K562 (cell line): ENCODE results near the gene PREX1. TPM values are rescaled to one million over a fixed set of nuclear protein-coding genes. Genes with fewer than 3 reads are reported as not detected.

ENCODE experiments used
- ATAC-seq: fragments of 200-7000 bp; cut with Tn5 transposase; 3 replicates; pipeline ENCODE4 v1.9.1; 2020; ENCODE audit warnings: moderate library complexity
- BruUV-seq: library from RNA; stranded (reverse); fragments of 400-500 nt; replicated peaks from 2 replicates; lab custom pipeline; 2021; lab: Mats Ljungman, UMichigan
- CTCF ChIA-PET: fragments of 300-600 bp; formaldehyde crosslinking; extraction: SDS; loops from one replicate; lab custom pipeline; 2021; ENCODE audit warnings: low intra/inter-chr PET ratio; lab: Yijun Ruan, JAX
- POLR2A ChIA-PET: fragments of 300-600, 350-650 bp; sonication (Branson Sonifier 250); formaldehyde crosslinking; extraction: SDS; loops from one replicate; lab custom pipeline; 2021; ENCODE audit warnings: antibody characterized with exemption, inconsistent platforms; lab: Yijun Ruan, JAX
- DNase-seq, 4 experiments: peaks; one replicate each; pipeline versions ENCODE4 v3.0.0 to v3.0.0-alpha.2; 2011 to 2018; ENCODE audit warnings: low spot score in 3 of 4, mixed read lengths in 3 of 4; ENCODE audit errors: extremely low read depth in 1 of 4
- FAIRE-seq: peaks from 2 replicates; lab custom pipeline; 2011; peaks lifted over from hg19 to GRCh38; lab: Jason Lieb, UNC
- H2AFZ ChIP-seq: 2 replicates; pipeline ENCODE4 v1.6.0; 2011; ENCODE audit warnings: low read depth, low read length, control low read depth, inconsistent platforms
- H3K27ac ChIP-seq: fragments of 200-600 bp; 3 replicates; pipeline ENCODE4 v1.8.0; 2011; ENCODE audit warnings: low read depth, mild to moderate bottlenecking, control low read depth, inconsistent platforms, low read length, moderate library complexity, mixed read lengths; ENCODE audit errors: extremely low read depth
- H3K27me3 ChIP-seq, 2 experiments: fragments of 300-600 bp in 1 of 2; 2 replicates in 1 of 2; 3 replicates in 1 of 2; pipeline versions ENCODE4 v1.6.0 to v1.8.0; 2011; ENCODE audit warnings: inconsistent platforms in 2 of 2, low read length in 2 of 2, mild to moderate bottlenecking in 1 of 2, mixed read lengths in 1 of 2, moderate library complexity in 1 of 2; ENCODE audit not compliant: control insufficient read depth in 2 of 2, insufficient read depth in 2 of 2
- H3K36me3 ChIP-seq: fragments of 300-600 bp; 3 replicates; pipeline ENCODE4 v1.8.0; 2011; ENCODE audit warnings: mild to moderate bottlenecking, low read length, inconsistent platforms; ENCODE audit not compliant: control insufficient read depth, insufficient read depth
- H3K4me1 ChIP-seq, 2 experiments: fragments of 200-600 bp in 1 of 2; replicated peaks in 1 of 2; 2 replicates in 1 of 2; 3 replicates in 1 of 2; pipeline versions ENCODE4 v1.5.1 to v1.8.0; 2011; ENCODE audit warnings: inconsistent platforms in 2 of 2, low read length in 2 of 2, mild to moderate bottlenecking in 1 of 2, mixed read lengths in 1 of 2, moderate library complexity in 1 of 2; ENCODE audit not compliant: control insufficient read depth in 2 of 2, insufficient read depth in 2 of 2
- H3K4me2 ChIP-seq: 2 replicates; pipeline ENCODE4 v1.6.1; 2011; ENCODE audit warnings: low read length, control low read depth, inconsistent platforms, mixed read lengths; ENCODE audit not compliant: insufficient read depth
- H3K4me3 ChIP-seq: fragments of 200-600 bp; sonication (generic), shearing (Covaris generic); 2 replicates; pipeline ENCODE4 v1.5.1; 2016; ENCODE audit warnings: control low read depth, inconsistent platforms
- H3K79me2 ChIP-seq: fragments of 200-600 bp; 3 replicates; pipeline ENCODE4 v1.8.0; 2011; ENCODE audit warnings: low read length, inconsistent platforms; ENCODE audit not compliant: control insufficient read depth, insufficient read depth
- H3K9ac ChIP-seq, 2 experiments: 2 replicates each; pipeline versions ENCODE4 v1.6.0 to v1.6.1; 2011; ENCODE audit warnings: low read depth in 2 of 2, low read length in 2 of 2, control low read depth in 1 of 2, inconsistent platforms in 1 of 2, mild to moderate bottlenecking in 1 of 2, mixed read lengths in 1 of 2; ENCODE audit not compliant: insufficient read depth in 1 of 2
- H3K9me1 ChIP-seq: one replicate; pipeline ENCODE4 v1.6.0; 2011; ENCODE audit warnings: inconsistent platforms, mild to moderate bottlenecking, low read length, moderate library complexity; ENCODE audit not compliant: control insufficient read depth, insufficient read depth
- H3K9me3 ChIP-seq: replicated peaks from 2 replicates; pipeline ENCODE4 v1.5.1; 2011; ENCODE audit warnings: low read depth, low read length, inconsistent platforms; ENCODE audit not compliant: control insufficient read depth, insufficient read depth
- H4K20me1 ChIP-seq: replicated peaks from 2 replicates; pipeline ENCODE4 v1.6.1; 2011; ENCODE audit warnings: low read length, inconsistent platforms, mixed read lengths; ENCODE audit not compliant: control insufficient read depth, insufficient read depth
- CHD2 ChIP-seq: IDR thresholded peaks from 2 replicates; pipeline ENCODE4 v1.6.1; 2011; ENCODE audit warnings: low read depth, low read length
- EWSR1 ChIP-seq: fragments of 450-650 bp; IDR thresholded peaks from 2 replicates; pipeline ENCODE4 v1.6.1; 2018; ENCODE audit warnings: borderline replicate concordance, mild to moderate bottlenecking, low read depth, moderate library complexity; ENCODE audit not compliant: partially characterized antibody
- FOS ChIP-seq: IDR thresholded peaks from 3 replicates; pipeline ENCODE4 v1.6.1; 2011; ENCODE audit not compliant: insufficient read length; ENCODE audit errors: extremely low read depth
- MEF2D ChIP-seq: conservative IDR thresholded peaks from 2 replicates; pipeline ENCODE4 v1.6.1; 2016; ENCODE audit warnings: low read depth, missing genetic modification characterization, missing compliant biosample characterization
- NELFE ChIP-seq: IDR thresholded peaks from 2 replicates; pipeline ENCODE4 v1.6.1; 2011; ENCODE audit warnings: mild to moderate bottlenecking; ENCODE audit not compliant: insufficient read depth, insufficient read length
- NR3C1 ChIP-seq: sonication (generic); formaldehyde crosslinking; IDR thresholded peaks from 2 replicates; pipeline ENCODE4 v1.8.1; 2022; ENCODE audit warnings: missing genetic modification reagents
- PHB2 ChIP-seq: fragments of 450-650 bp; IDR thresholded peaks from 2 replicates; pipeline ENCODE4 v1.6.1; 2017; ENCODE audit warnings: low read depth
- PTRF ChIP-seq: fragments of 450-650 bp; IDR thresholded peaks from 2 replicates; pipeline ENCODE4 v1.6.1; 2016; ENCODE audit warnings: mild to moderate bottlenecking, missing genetic modification characterization, missing compliant biosample characterization
- SMARCA4 ChIP-seq: fragments of 450-650 bp; IDR thresholded peaks from 2 replicates; pipeline ENCODE4 v1.6.1; 2016
- TSHZ1 ChIP-seq: fragments of 250-450 bp; sonication (Bioruptor Pico); IDR thresholded peaks from 2 replicates; pipeline ENCODE4 v1.4.0; 2020; ENCODE audit warnings: mild to moderate bottlenecking, moderate library complexity
- ZBED1 ChIP-seq: IDR thresholded peaks from 2 replicates; pipeline ENCODE4 v1.6.1; 2014
- ZBTB43 ChIP-seq: sonication (generic); formaldehyde crosslinking; IDR thresholded peaks from 2 replicates; pipeline ENCODE4 v1.8.0; 2023; ENCODE audit warnings: mild to moderate bottlenecking, missing genetic modification reagents
- ZFP1 ChIP-seq: fragments of 450-650 bp; formaldehyde crosslinking; IDR thresholded peaks from 2 replicates; pipeline ENCODE4 v1.4.0; 2020; ENCODE audit warnings: mild to moderate bottlenecking, mixed read lengths
- ZNF740 ChIP-seq, 3 experiments: fragments of 200-800 bp in 1 of 3; sonication (Bioruptor generic) in 1 of 3; sonication (generic) in 1 of 3; formaldehyde crosslinking in 1 of 3; IDR thresholded peaks; 2 replicates each; pipeline versions ENCODE4 v1.6.1 to v1.8.0; 2016 to 2022; ENCODE audit warnings: mild to moderate bottlenecking in 2 of 3, missing compliant biosample characterization in 2 of 3, missing genetic modification characterization in 2 of 3, missing genetic modification reagents in 1 of 3
- ZSCAN32 ChIP-seq: fragments of 450-650 bp; formaldehyde crosslinking; IDR thresholded peaks from 2 replicates; pipeline ENCODE4 v1.4.0; 2020; ENCODE audit warnings: mild to moderate bottlenecking, moderate library complexity
- WGBS: fragments of 100-300 bp; shearing (Covaris generic); methylation state at CpG from one replicate; pipeline ENCODE4 v1.1.6; 2016; ENCODE audit warnings: low coverage, mixed read lengths; ENCODE audit not compliant: insufficient coverage; ENCODE audit errors: missing lambda C conversion rate; 5-methylcytosine and 5-hydroxymethylcytosine counted together
- in situ Hi-C: fragments of 300-500 bp; cut with MboI; formaldehyde crosslinking; loops from 4 replicates; pipeline ENCODE4 v1.15.0; 2018; ENCODE audit warnings: inconsistent platforms, mixed read lengths
- intact Hi-C: fragments of 100-400 bp; cut with micrococcal nuclease; formaldehyde crosslinking; loops from 2 replicates; pipeline ENCODE4 v1.14.2; 2022
- polyA plus RNA-seq, 8 experiments: library from polyadenylated mRNA; depleted of rRNA in 4 of 8; stranded (reverse) in 5 of 8; unstranded in 3 of 8; fragments of >200 nt; fragmentation: Nextera tagmentation in 2 of 8; fragmentation: Illumina TruSeq in 1 of 8; extraction: Ambion mirVana in 2 of 8; extraction: Trizol in 1 of 8; gene quantifications; 2 replicates each; pipeline versions ENCODE4 v1.2.1 to v1.2.3, GENCODE V29; 2011 to 2014; ENCODE audit warnings: inconsistent platforms in 1 of 8, missing spikeins in 1 of 8
- total RNA-seq, 7 experiments: library from RNA; depleted of rRNA in 6 of 7; stranded (reverse); fragments of >200 nt in 6 of 7; fragmentation: Illumina TruSeq in 2 of 7; extraction: Trizol in 2 of 7; gene quantifications; 2 replicates each; pipeline versions ENCODE4 v1.2.1 to v1.2.3, GENCODE V29; 2011 to 2021; ENCODE audit warnings: low replicate concordance in 1 of 7

PREX1 gene
- total and polyA plus RNA-seq, 9 of the 15 experiments (the other 6 are each of a cell fraction or from before 2014, with no cell fraction given): 0.37 to 10.4 (median 4.8) TPM

- 45% methylated on average over 10 of the region's 11 CpGs for WGBS
- H4K20me1 ChIP-seq: 0 out of 2 replicates have a peak, but pooled peaks cover 3% of the 10 kb centered on the region
- H3K36me3 ChIP-seq: 0 out of 3 replicates have a peak, but pooled peaks cover 2% of the 10 kb centered on the region
- H3K9me3 ChIP-seq: no peaks in the 10 kb centered on the region
- H3K9me1 ChIP-seq: no peaks in the 10 kb centered on the region
- ATAC-seq (no peak), DNase-seq (no peak), FAIRE-seq (no peak)
- POLR2A ChIA-PET: no interaction called here
- BruUV-seq: no TSS peak
- H3K79me2 ChIP-seq: no peaks in the 10 kb centered on the region
- no peak overlapping the region for H3K4me2 ChIP-seq
- H3K4me1 ChIP-seq: peaks cover 9 to 25% of the 10 kb centered on the region in 2 experiments; a peak in 4 of 5 replicates
- in situ Hi-C loops: no loop called here
- H3K27ac ChIP-seq: no peak overlapping the region
- no peak overlapping the region for H3K4me3 ChIP-seq
- H3K27me3 ChIP-seq: peaks cover 0 to 23% of the 10 kb centered on the region in 2 experiments; a peak in 3 of 5 replicates
- TF ChIP-seq ZSCAN32 (CRISPR knock-in tag): no peak
- TF ChIP-seq MEF2D (tag): no peak
- no peak for TF ChIP-seq ZBTB43 (CRISPR knock-in tag)
- no peak for TF ChIP-seq ZNF740 (CRISPR knock-in tag; IDR thresholded peaks at IDR 0.05)
- no peak for TF ChIP-seq ZNF740 (tag; IDR thresholded peaks at IDR 0.05)
- no peak for TF ChIP-seq CHD2
- TF ChIP-seq NELFE: no peak
- no peak for TF ChIP-seq FOS
- no peak for TF ChIP-seq SMARCA4
- no peak for TF ChIP-seq ZFP1
- TF ChIP-seq NR3C1 (CRISPR knock-in tag): no peak
- no peak for TF ChIP-seq EWSR1
- TF ChIP-seq ZBED1: no peak
- no peak for TF ChIP-seq TSHZ1 (CRISPR knock-in tag)
- no peak for TF ChIP-seq PTRF (tag)
- no peak for TF ChIP-seq PHB2
- intact Hi-C loops: loop anchor here (5.0 kb wide), 2 partner anchors 945 to 960 kb away; no protein-coding TSS in a partner anchor
- no peak overlapping the region for H3K9ac ChIP-seq
- H2AFZ ChIP-seq: no peak overlapping the region
- CTCF ChIA-PET: interaction anchor here (0.7 kb wide), 1 partner anchor 38 kb away, joined by 3 read pairs; no protein-coding TSS in a partner anchor
Observed at GRCh38 chr20:48622421-48622820, 205.4 kb downstream of the PREX1 start.
